ENCODE measurements around the gene ATXN10.

DNA sequence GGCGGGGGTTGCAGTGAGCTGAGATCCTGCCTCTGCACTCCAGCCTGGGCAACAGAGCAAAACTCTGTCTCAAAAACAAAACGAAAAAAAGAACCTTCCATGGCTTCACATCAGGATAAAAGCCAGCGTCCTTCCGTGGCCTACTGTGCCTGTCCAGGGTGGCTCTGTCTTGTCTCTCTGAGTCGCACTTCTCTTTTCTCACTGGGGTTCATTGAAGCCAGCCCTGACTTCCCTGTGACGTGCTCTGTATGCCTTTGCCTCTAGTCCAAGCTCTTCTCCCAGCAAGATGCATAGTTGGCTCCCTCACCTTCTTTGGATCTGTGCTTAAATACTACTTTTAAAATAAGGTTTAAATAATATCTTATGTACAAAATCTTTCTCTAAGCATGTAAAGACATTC, 11.6 kb downstream of the ATXN10 start:
- TF ChIP-seq MYC (IDR thresholded peaks at IDR 0.05; ENCODE audit: low read depth, low read length) (no peak), POLR2A (IDR thresholded peaks at IDR 0.05; ENCODE audit: extremely low read depth, insufficient read length) (no peak)

Data from NB4 (cell line).